Colonic mucosa (tissue), 4 donors: ENCODE results near the gene HOXD9. TPM values are rescaled to one million over a fixed set of nuclear protein-coding genes. Genes with fewer than 3 reads are reported as not detected.

Experiments
- DNase-seq: peaks from one replicate; pipeline ENCODE4 v3.0.0-alpha.2; 2020
- H3K27ac ChIP-seq: fragments of 200-600 bp; one replicate; pipeline ENCODE4 v1.8.0; 2021
- H3K27me3 ChIP-seq: fragments of 200-600 bp; one replicate; pipeline ENCODE4 v1.8.0; 2021
- H3K36me3 ChIP-seq: fragments of 200-600 bp; one replicate; pipeline ENCODE4 v1.8.0; 2021
- H3K4me1 ChIP-seq: fragments of 200-600 bp; one replicate; pipeline ENCODE4 v1.8.0; 2021; ENCODE audit warnings: mild to moderate bottlenecking
- H3K4me3 ChIP-seq: fragments of 200-600 bp; one replicate; pipeline ENCODE4 v1.8.0; 2021
- H3K9ac ChIP-seq, 2 donors: one replicate each; pipeline ENCODE4 v1.7.0; 2013; ENCODE audit warnings: control low read depth in 2 of 2, low read depth in 2 of 2, low read length in 2 of 2
- H3K9me3 ChIP-seq: fragments of 200-600 bp; one replicate; pipeline ENCODE4 v1.8.0; 2021
- CTCF ChIP-seq: fragments of 200-600 bp; IDR thresholded peaks from one replicate; pipeline ENCODE4 v1.8.0; 2022; ENCODE audit warnings: antibody characterized with exemption, mild to moderate bottlenecking
- intact Hi-C: fragments of 100-400 bp; cut with DNase I; formaldehyde crosslinking; loops from one replicate; pipeline ENCODE4 v1.14.1; 2022
- total RNA-seq, 2 donors: library from RNA; stranded (reverse); fragmentation: NEBNext Ultra II Directional in 1 of 2; extraction: Animal tissue kit (Norgen Biotek cat#: 25700) in 1 of 2; gene quantifications; one replicate each; pipeline ENCODE4 v1.2.1, GENCODE V29; 2021
- donor health status: healthy.
- donor health status: DM: no; HTN: no; CAD: no.
- donor health status: DM: no; HTN: no; CAD: no.

Gene HOXD9
- total RNA-seq, 2 donors from 2014 or later: 0.86 to 1.7 TPM

- Histone ChIP-seq H3K4me1 (no peaks in the 10 kb centered on the region), H3K27me3 (no peaks in the 10 kb centered on the region), H3K36me3 (no peaks in the 10 kb centered on the region), H3K9ac (no peak overlapping the region), H3K9me3 (no peaks in the 10 kb centered on the region), H3K4me3 (no peak overlapping the region), H3K27ac (no peak overlapping the region)
- no peak for TF ChIP-seq CTCF
- DNase-seq: no peak
- intact Hi-C loops: no loop called here
Observed at GRCh38 chr2:176147210-176147799, 24.8 kb downstream of the HOXD9 start.

- Histone ChIP-seq H3K36me3 (no peaks in the 10 kb centered on the region), H3K27ac (no peak overlapping the region), H3K4me1 (no peaks in the 10 kb centered on the region), H3K27me3 (no peaks in the 10 kb centered on the region), H3K9me3 (no peaks in the 10 kb centered on the region), H3K4me3 (no peak overlapping the region), H3K9ac (no peak overlapping the region)
- TF ChIP-seq CTCF: no peak
- intact Hi-C loops: no loop called here
- no peak for DNase-seq
Observed at GRCh38 chr2:176147800-176148496, 25.4 kb downstream of the HOXD9 start.

GRCh38 chr2:176148751-176149421, 26.4 kb downstream of the HOXD9 start:
- Histone ChIP-seq H3K4me1 (no peaks in the 10 kb centered on the region), H3K27ac (no peak overlapping the region), H3K27me3 (no peaks in the 10 kb centered on the region), H3K9ac (no peak overlapping the region), H3K9me3 (no peaks in the 10 kb centered on the region), H3K36me3 (no peaks in the 10 kb centered on the region), H3K4me3 (no peak overlapping the region)
- intact Hi-C loops: no loop called here
- DNase-seq: no peak
- TF ChIP-seq CTCF: no peak

- no peak overlapping the region for H3K27ac ChIP-seq
- no peak for DNase-seq
- TF ChIP-seq CTCF: no peak
- H3K36me3 ChIP-seq: no peaks in the 10 kb centered on the region
- intact Hi-C loops: no loop called here
- H3K4me1 ChIP-seq: no peaks in the 10 kb centered on the region
- no peak overlapping the region for H3K4me3 ChIP-seq
- H3K9ac ChIP-seq: no peak overlapping the region
- no peaks in the 10 kb centered on the region for H3K27me3 ChIP-seq
- no peaks in the 10 kb centered on the region for H3K9me3 ChIP-seq
Observed at GRCh38 chr2:176149481-176149938, 27.0 kb downstream of the HOXD9 start.

- H3K36me3 ChIP-seq: no peaks in the 10 kb centered on the region
- H3K4me1 ChIP-seq: no peaks in the 10 kb centered on the region
- DNase-seq: no peak
- intact Hi-C loops: no loop called here
- TF ChIP-seq CTCF: no peak
- H3K9ac ChIP-seq: no peak overlapping the region
- no peak overlapping the region for H3K4me3 ChIP-seq
- no peaks in the 10 kb centered on the region for H3K9me3 ChIP-seq
- H3K27ac ChIP-seq: no peak overlapping the region
- H3K27me3 ChIP-seq: no peaks in the 10 kb centered on the region
Observed at GRCh38 chr2:176149939-176150583, 27.5 kb downstream of the HOXD9 start.
